Adrenal gland (tissue), 12 donors: Measurements from ENCODE around the gene SLC19A1. TPM values are rescaled to one million over a fixed set of nuclear protein-coding genes. Genes with fewer than 3 reads are reported as not detected.

ENCODE experiments used
- DNase-seq, 7 donors: peaks; one replicate each; pipeline ENCODE4 v3.0.0-alpha.2; 2019 to 2020
- H3K27ac ChIP-seq, 5 donors: fragments of 200-600 bp; sonication (generic) in 4 of 5; 1 replicate in 3 of 5; 2 replicates in 2 of 5; pipeline versions ENCODE4 v1.5.1 to v1.8.0; 2016 to 2020; ENCODE audit warnings: mild to moderate bottlenecking in 1 of 5
- H3K27me3 ChIP-seq: fragments of 200-600 bp; 2 replicates; pipeline ENCODE4 v1.8.0; 2021
- H3K36me3 ChIP-seq, 2 donors: fragments of 200-600 bp; replicated peaks in 1 of 2; 1 replicate in 1 of 2; 2 replicates in 1 of 2; pipeline versions ENCODE4 v1.5.1 to v1.8.0; 2018 to 2022
- H3K4me1 ChIP-seq, 2 donors: fragments of 200-600 bp; replicated peaks in 1 of 2; 1 replicate in 1 of 2; 2 replicates in 1 of 2; pipeline versions ENCODE4 v1.5.1 to v1.8.0; 2018 to 2021
- H3K4me3 ChIP-seq, 4 donors: fragments of 200-600 bp; sonication (generic) in 3 of 4; one replicate each; pipeline ENCODE4 v1.5.1; 2016 to 2018
- H3K9me3 ChIP-seq, 3 donors: fragments of 200-600 bp; sonication (generic) in 1 of 3; replicated peaks in 1 of 3; 1 replicate in 2 of 3; 2 replicates in 1 of 3; pipeline versions ENCODE4 v1.5.1 to v1.8.0; 2016 to 2021
- POLR2A ChIP-seq, 2 donors: fragments of 450-650 bp; IDR thresholded peaks; one replicate each; pipeline ENCODE4 v1.6.1; 2017; ENCODE audit warnings: antibody characterized with exemption in 2 of 2, mild to moderate bottlenecking in 2 of 2, moderate library complexity in 1 of 2
- WGBS, 4 donors: extraction: QIAGEN DNeasy Blood & Tissue Kit in 2 of 4; methylation state at CpG; one replicate each; pipeline versions ENCODE4 v1.1.5 to v1.1.7; 2013 to 2017; 5-methylcytosine and 5-hydroxymethylcytosine counted together
- intact Hi-C, 2 donors: fragments of 100-400 bp; cut with DNase I; formaldehyde crosslinking; loops; one replicate each; pipeline versions ENCODE4 v1.14.1 to v1.15.0; 2022 to 2023
- polyA plus RNA-seq, 3 donors: library from polyadenylated mRNA; stranded (reverse); fragments of 200-250 nt in 2 of 3; fragments of 350-450 nt in 1 of 3; fragmentation: Illumina TruSeq in 1 of 3; extraction: RNeasy Lipid Tissue Mini Kit (QIAGEN cat#74804) in 1 of 3; gene quantifications; one replicate each; pipeline ENCODE4 v1.2.3, GENCODE V29; 2013 to 2014
- total RNA-seq, 9 donors: library from RNA; depleted of rRNA in 4 of 9; stranded (reverse); fragments of >200 nt in 4 of 9; fragments of 120-200 nt in 1 of 9; fragmentation: NEBNext Ultra II Directional in 1 of 9; extraction: Animal tissue kit (Norgen Biotek cat#: 25700) in 1 of 9; gene quantifications; one replicate each; pipeline versions ENCODE4 v1.1.0 to v1.2.4, GENCODE V29; 2013 to 2023
- TF ChIP-seq, protein P1 (sequence below), 6 experiments: fragments of 450-650 bp in 4 of 6; fragments of 200-600 bp in 2 of 6; sonication (generic) in 1 of 6; IDR thresholded peaks; 1 replicate in 5 of 6; 2 replicates in 1 of 6; pipeline versions ENCODE4 v1.5.1 to v1.8.0; 2016 to 2021; ENCODE audit warnings: antibody characterized with exemption in 6 of 6, mild to moderate bottlenecking in 2 of 6, moderate library complexity in 1 of 6
- donor health status: healthy with polysubstance abuse.
- donor health status: Bipolar disorder and iron deficiency.
- donor health status: DM: yes; HTN: yes; CAD: no.
- donor health status: DM: no; HTN: no; CAD: no.
- donor health status: DM: no; HTN: no; CAD: no.
- donor health status: DM: yes; HTN: yes; CAD: no.

SLC19A1 gene
- total and polyA plus RNA-seq, 12 donors: 1.7 to 21.2 (median 15.3) TPM

DNA sequence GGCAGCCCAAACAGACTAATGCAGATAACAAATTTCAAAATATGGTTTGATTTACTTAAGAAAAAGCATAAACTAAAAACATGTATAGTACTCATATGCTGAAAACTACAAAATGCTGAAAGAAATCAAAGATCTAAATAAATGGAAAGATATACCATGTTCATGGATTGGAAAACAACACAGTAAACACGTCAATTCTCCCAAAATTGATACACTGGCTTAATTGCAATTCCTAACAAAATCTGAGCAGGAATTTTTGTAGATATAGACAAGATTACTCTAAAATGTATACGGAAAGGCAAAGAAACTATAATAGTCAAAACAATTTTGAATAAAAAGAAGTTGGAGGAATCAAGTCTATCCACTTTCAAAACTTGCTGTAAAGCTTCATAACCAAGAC is 21.0 kb downstream of the SLC19A1 start:
- Histone ChIP-seq H3K27me3 (no peaks in the 10 kb centered on the region), H3K4me3 (no peak overlapping the region), H3K36me3 (no peaks in the 10 kb centered on the region), H3K4me1 (peaks cover 4 to 9% of the 10 kb centered on the region in 2 donors), H3K27ac (no peak overlapping the region), H3K9me3 (peaks cover 0 to 21% (median 0%) of the 10 kb centered on the region in 3 donors)
- 96 to 99% (median 97%) methylated on average over 2 of the region's 2 CpGs for WGBS, 4 donors
- DNase-seq: no peak
- intact Hi-C loops: no loop called here
- no peak for TF ChIP-seq POLR2A (IDR thresholded peaks at IDR 0.05)
- TF ChIP-seq, protein P1, sequence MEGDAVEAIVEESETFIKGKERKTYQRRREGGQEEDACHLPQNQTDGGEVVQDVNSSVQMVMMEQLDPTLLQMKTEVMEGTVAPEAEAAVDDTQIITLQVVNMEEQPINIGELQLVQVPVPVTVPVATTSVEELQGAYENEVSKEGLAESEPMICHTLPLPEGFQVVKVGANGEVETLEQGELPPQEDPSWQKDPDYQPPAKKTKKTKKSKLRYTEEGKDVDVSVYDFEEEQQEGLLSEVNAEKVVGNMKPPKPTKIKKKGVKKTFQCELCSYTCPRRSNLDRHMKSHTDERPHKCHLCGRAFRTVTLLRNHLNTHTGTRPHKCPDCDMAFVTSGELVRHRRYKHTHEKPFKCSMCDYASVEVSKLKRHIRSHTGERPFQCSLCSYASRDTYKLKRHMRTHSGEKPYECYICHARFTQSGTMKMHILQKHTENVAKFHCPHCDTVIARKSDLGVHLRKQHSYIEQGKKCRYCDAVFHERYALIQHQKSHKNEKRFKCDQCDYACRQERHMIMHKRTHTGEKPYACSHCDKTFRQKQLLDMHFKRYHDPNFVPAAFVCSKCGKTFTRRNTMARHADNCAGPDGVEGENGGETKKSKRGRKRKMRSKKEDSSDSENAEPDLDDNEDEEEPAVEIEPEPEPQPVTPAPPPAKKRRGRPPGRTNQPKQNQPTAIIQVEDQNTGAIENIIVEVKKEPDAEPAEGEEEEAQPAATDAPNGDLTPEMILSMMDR (IDR thresholded peaks at IDR 0.05): no peak

DNA sequence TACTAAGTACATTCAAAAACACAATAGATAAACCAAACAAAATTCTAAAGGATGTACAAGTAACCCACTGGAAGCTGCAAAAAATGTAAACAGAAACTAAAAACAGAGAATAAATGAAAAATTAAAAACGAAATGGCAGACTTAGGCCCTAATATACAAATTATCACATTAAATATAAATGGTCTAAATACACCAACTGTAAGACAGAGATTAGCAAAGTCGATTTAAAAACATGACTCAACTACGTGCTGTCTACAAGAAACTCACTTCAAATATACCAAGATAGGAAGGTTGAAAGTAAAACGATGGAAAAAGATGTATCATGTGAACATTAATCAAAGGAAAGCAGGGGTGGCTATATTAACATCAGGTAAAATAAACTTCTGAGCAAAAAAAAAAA is 23.1 kb downstream of the SLC19A1 start:
- Histone ChIP-seq H3K4me1 (no peaks in the 10 kb centered on the region), H3K9me3 (peaks cover 0 to 21% (median 0%) of the 10 kb centered on the region in 3 donors), H3K36me3 (no peaks in the 10 kb centered on the region), H3K4me3 (no peak overlapping the region), H3K27me3 (no peaks in the 10 kb centered on the region), H3K27ac (no peak overlapping the region)
- TF ChIP-seq POLR2A (IDR thresholded peaks at IDR 0.05): no peak
- WGBS, 4 donors: 87 to 94% (median 91%) methylated on average over 4 of the region's 4 CpGs
- intact Hi-C loops: no loop called here
- DNase-seq: no peak

DNA sequence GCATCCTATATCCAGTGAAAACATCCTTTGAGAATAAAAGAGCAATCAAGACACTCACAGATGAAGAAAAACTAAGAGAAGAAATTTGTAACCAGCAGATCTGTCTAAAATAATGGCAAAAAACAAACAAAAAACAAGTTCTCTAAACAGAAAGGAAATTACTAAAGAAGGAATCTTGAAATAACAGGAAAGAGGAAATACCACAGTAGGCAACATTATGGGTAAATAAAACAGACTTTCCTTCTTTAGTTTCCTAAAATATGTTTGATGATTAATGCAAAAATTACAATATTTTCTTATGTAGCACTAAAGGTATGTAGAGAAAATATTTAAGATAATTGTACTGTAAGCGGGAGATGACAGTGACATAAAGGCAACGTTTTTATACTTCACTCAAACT is 23.5 kb downstream of the SLC19A1 start:
- no peak overlapping the region for H3K4me3 ChIP-seq
- H3K27ac ChIP-seq: no peak overlapping the region
- 81 to 87% (median 85%) methylated on average over 2 of the region's 2 CpGs for WGBS, 4 donors
- H3K36me3 ChIP-seq: no peaks in the 10 kb centered on the region
- intact Hi-C loops: no loop called here
- H3K27me3 ChIP-seq: no peaks in the 10 kb centered on the region
- TF ChIP-seq POLR2A (IDR thresholded peaks at IDR 0.05): no peak
- TF ChIP-seq, protein P1 (IDR thresholded peaks at IDR 0.05): no peak
- peaks cover 0 to 21% (median 0%) of the 10 kb centered on the region in 3 donors for H3K9me3 ChIP-seq
- no peaks in the 10 kb centered on the region for H3K4me1 ChIP-seq
- DNase-seq: no peak

DNA sequence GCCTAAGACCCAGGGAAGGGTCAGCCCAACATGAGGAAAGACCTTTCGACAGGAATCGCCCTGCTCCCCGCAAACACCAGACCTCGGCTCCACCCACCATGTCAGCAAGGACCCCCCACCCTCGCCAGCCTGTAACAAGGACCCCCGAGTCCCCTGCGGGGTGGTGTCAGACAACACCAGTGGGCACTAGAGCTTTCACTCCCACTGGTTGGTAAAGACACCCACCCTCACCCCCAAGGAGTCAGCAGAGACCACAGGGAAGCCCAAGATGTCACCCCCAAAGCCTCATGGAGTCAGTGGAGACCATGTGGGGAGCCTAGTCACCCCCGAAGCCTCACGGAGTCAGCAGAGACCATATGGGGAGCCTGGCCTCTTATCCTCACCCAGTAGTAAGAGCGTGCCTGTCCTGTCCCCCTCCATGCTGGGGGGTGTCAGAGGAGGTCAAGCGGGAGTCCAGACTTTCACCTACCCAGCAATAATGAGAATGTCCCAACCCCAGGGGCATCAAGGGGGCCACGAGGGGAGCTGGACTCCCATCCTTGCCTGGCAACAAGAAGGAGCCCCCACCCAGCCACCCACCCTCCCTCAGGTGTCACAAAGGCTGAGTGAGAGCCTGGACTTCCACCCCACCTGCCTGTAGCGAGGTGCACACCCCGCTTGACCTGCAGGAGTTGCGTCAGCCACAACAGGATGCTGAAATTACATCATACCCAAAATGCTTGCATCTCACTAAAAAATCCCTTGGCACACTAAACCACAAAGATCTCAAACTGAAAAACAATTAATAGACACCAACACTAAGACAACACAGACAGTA is 24.8 kb downstream of the SLC19A1 start:
- 77 to 95% (median 93%) methylated on average over 6 to 15 of the region's 15 CpGs for WGBS, 4 donors
- no peak overlapping the region for H3K27ac ChIP-seq
- peak in 3 of 7 donors; percentile 5 to 11 (median 10) for DNase-seq
- no peaks in the 10 kb centered on the region for H3K36me3 ChIP-seq
- intact Hi-C loops: no loop called here
- no peaks in the 10 kb centered on the region for H3K27me3 ChIP-seq
- TF ChIP-seq, protein P1 (IDR thresholded peaks at IDR 0.05): no peak
- no peak for TF ChIP-seq POLR2A (IDR thresholded peaks at IDR 0.05)
- no peak overlapping the region for H3K4me3 ChIP-seq
- no peaks in the 10 kb centered on the region for H3K4me1 ChIP-seq
- H3K9me3 ChIP-seq: peaks cover 0 to 21% (median 0%) of the 10 kb centered on the region in 3 donors
